ENCODE data around the gene CCL1. TPM values are rescaled to one million over a fixed set of nuclear protein-coding genes. Genes with fewer than 3 reads are reported as not detected.

Gene CCL1
- total and polyA plus RNA-seq, 2 experiments from 2014 or later = not detected

- Histone ChIP-seq H3K36me3 (no peaks in the 10 kb centered on the region), H3K9me3 (ENCODE audit: low read depth) (no peaks in the 10 kb centered on the region), H3K4me3 (no peak overlapping the region), H3K27ac (no peak overlapping the region), H3K27me3 (no peaks in the 10 kb centered on the region), H3K4me1 (ENCODE audit: low read depth) (no peaks in the 10 kb centered on the region)
- TF ChIP-seq CTCF (IDR thresholded peaks at IDR 0.05; ENCODE audit: low read depth, low read length) = no peak
- no peak for DNase-seq (ENCODE audit: low read depth in 1 of 2, low spot score in 1 of 2)
These were observed 10.8 kb downstream of the CCL1 start for GRCh38 chr17:34352191-34352590.

GRCh38 chr17:34351096-34351495 lies 11.9 kb downstream of the CCL1 start:
- no peaks in the 10 kb centered on the region for H3K27me3 ChIP-seq
- no peaks in the 10 kb centered on the region for H3K9me3 ChIP-seq (ENCODE audit: low read depth)
- peak in 1 of 2 donors; percentile 71 for DNase-seq (ENCODE audit: low read depth in 1 of 2, low spot score in 1 of 2)
- no peak for TF ChIP-seq CTCF (IDR thresholded peaks at IDR 0.05; ENCODE audit: low read depth, low read length)
- no peaks in the 10 kb centered on the region for H3K4me1 ChIP-seq (ENCODE audit: low read depth)
- no peaks in the 10 kb centered on the region for H3K36me3 ChIP-seq
- no peak overlapping the region for H3K4me3 ChIP-seq
- no peak overlapping the region for H3K27ac ChIP-seq

- DNase-seq (ENCODE audit: low read depth in 1 of 2, low spot score in 1 of 2) = no peak
- Histone ChIP-seq H3K4me1 (ENCODE audit: low read depth) (no peaks in the 10 kb centered on the region), H3K9me3 (ENCODE audit: low read depth) (no peaks in the 10 kb centered on the region), H3K27ac (no peak overlapping the region), H3K27me3 (no peaks in the 10 kb centered on the region), H3K36me3 (no peaks in the 10 kb centered on the region), H3K4me3 (no peak overlapping the region)
- no peak for TF ChIP-seq CTCF (IDR thresholded peaks at IDR 0.05; ENCODE audit: low read depth, low read length)
These were observed 13.3 kb downstream of the CCL1 start for GRCh38 chr17:34349751-34350150.

- no peak overlapping the region for H3K27ac ChIP-seq
- no peak overlapping the region for H3K4me3 ChIP-seq
- H3K36me3 ChIP-seq = no peaks in the 10 kb centered on the region
- H3K27me3 ChIP-seq = no peaks in the 10 kb centered on the region
- H3K9me3 ChIP-seq (ENCODE audit: low read depth) = no peaks in the 10 kb centered on the region
- H3K4me1 ChIP-seq (ENCODE audit: low read depth) = no peaks in the 10 kb centered on the region
- no peak for DNase-seq (ENCODE audit: low read depth in 1 of 2, low spot score in 1 of 2)
- no peak for TF ChIP-seq CTCF (IDR thresholded peaks at IDR 0.05; ENCODE audit: low read depth, low read length)
These were observed 16.0 kb downstream of the CCL1 start for GRCh38 chr17:34347063-34347462.

GRCh38 chr17:34341916-34342315 lies 21.1 kb downstream of the CCL1 start:
- H3K27me3 ChIP-seq = no peaks in the 10 kb centered on the region
- no peak for DNase-seq (ENCODE audit: low read depth in 1 of 2, low spot score in 1 of 2)
- H3K4me3 ChIP-seq = no peak overlapping the region
- TF ChIP-seq CTCF (IDR thresholded peaks at IDR 0.05; ENCODE audit: low read depth, low read length) = no peak
- no peaks in the 10 kb centered on the region for H3K4me1 ChIP-seq (ENCODE audit: low read depth)
- H3K9me3 ChIP-seq (ENCODE audit: low read depth) = no peaks in the 10 kb centered on the region
- no peaks in the 10 kb centered on the region for H3K36me3 ChIP-seq
- H3K27ac ChIP-seq = no peak overlapping the region
